GM06990 (cell line): Measurements from ENCODE around the gene B9D1.

Source experiments
- DNase-seq: peaks from one replicate; pipeline ENCODE4 v3.0.0-alpha.2; 2011; ENCODE audit not compliant: insufficient read length; ENCODE audit errors: extremely low read depth
- H3K27me3 ChIP-seq: replicated peaks from 2 replicates; pipeline ENCODE4 v1.6.0; 2011; ENCODE audit warnings: low read length; ENCODE audit not compliant: control insufficient read depth, insufficient read depth
- H3K36me3 ChIP-seq: 2 replicates; pipeline ENCODE4 v1.5.1; 2011; ENCODE audit warnings: low read length; ENCODE audit not compliant: control insufficient read depth, insufficient read depth
- H3K4me3 ChIP-seq: replicated peaks from 2 replicates; pipeline ENCODE4 v1.5.1; 2011; ENCODE audit warnings: low read depth, mild to moderate bottlenecking, control low read depth, low read length
- TF ChIP-seq, protein P1 (sequence below): IDR thresholded peaks from 2 replicates; pipeline ENCODE4 v1.5.1; 2011; ENCODE audit warnings: low read length, control low read depth, mild to moderate bottlenecking, inconsistent platforms; ENCODE audit not compliant: insufficient read depth, poor library complexity, severe bottlenecking

B9D1 gene

GRCh38 chr17:19301274-19301951 is 61.1 kb downstream of the B9D1 start:
- no peak overlapping the region for H3K4me3 ChIP-seq
- no peaks in the 10 kb centered on the region for H3K27me3 ChIP-seq
- no peaks in the 10 kb centered on the region for H3K36me3 ChIP-seq
- TF ChIP-seq, protein P1, sequence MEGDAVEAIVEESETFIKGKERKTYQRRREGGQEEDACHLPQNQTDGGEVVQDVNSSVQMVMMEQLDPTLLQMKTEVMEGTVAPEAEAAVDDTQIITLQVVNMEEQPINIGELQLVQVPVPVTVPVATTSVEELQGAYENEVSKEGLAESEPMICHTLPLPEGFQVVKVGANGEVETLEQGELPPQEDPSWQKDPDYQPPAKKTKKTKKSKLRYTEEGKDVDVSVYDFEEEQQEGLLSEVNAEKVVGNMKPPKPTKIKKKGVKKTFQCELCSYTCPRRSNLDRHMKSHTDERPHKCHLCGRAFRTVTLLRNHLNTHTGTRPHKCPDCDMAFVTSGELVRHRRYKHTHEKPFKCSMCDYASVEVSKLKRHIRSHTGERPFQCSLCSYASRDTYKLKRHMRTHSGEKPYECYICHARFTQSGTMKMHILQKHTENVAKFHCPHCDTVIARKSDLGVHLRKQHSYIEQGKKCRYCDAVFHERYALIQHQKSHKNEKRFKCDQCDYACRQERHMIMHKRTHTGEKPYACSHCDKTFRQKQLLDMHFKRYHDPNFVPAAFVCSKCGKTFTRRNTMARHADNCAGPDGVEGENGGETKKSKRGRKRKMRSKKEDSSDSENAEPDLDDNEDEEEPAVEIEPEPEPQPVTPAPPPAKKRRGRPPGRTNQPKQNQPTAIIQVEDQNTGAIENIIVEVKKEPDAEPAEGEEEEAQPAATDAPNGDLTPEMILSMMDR: no peak
- no peak for DNase-seq

DNA sequence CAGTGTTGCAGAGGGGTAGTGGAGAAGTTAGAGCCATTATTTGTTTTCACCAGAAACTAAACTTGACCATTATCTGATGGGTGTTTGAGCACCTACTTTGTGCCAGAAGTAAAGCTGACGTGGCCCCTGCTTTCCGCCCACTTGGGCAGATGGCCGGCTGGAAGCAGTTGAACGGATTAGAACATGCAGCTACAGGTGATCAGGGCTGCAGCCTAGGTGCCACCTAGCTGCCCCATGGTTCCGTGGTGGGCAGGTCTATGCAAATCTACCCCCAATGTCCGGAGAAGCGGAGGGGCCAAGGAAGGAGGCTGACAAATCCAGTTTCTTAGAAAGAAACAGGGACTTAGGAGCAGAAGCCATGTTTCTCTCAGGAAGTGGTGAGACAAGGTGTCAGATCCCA is 62.7 kb downstream of the B9D1 start:
- Histone ChIP-seq H3K36me3 (no peaks in the 10 kb centered on the region), H3K27me3 (no peaks in the 10 kb centered on the region), H3K4me3 (no peak overlapping the region)
- no peak for DNase-seq
- TF ChIP-seq, protein P1: no peak

- TF ChIP-seq, protein P1: no peak
- Histone ChIP-seq H3K4me3 (no peak overlapping the region), H3K27me3 (no peaks in the 10 kb centered on the region), H3K36me3 (no peaks in the 10 kb centered on the region)
- DNase-seq: no peak
These were observed 63.2 kb downstream of the B9D1 start for GRCh38 chr17:19299214-19299747.

GRCh38 chr17:19298569-19299213 is 63.8 kb downstream of the B9D1 start:
- Histone ChIP-seq H3K4me3 (no peak overlapping the region), H3K27me3 (no peaks in the 10 kb centered on the region), H3K36me3 (no peaks in the 10 kb centered on the region)
- TF ChIP-seq, protein P1: no peak
- no peak for DNase-seq

DNA sequence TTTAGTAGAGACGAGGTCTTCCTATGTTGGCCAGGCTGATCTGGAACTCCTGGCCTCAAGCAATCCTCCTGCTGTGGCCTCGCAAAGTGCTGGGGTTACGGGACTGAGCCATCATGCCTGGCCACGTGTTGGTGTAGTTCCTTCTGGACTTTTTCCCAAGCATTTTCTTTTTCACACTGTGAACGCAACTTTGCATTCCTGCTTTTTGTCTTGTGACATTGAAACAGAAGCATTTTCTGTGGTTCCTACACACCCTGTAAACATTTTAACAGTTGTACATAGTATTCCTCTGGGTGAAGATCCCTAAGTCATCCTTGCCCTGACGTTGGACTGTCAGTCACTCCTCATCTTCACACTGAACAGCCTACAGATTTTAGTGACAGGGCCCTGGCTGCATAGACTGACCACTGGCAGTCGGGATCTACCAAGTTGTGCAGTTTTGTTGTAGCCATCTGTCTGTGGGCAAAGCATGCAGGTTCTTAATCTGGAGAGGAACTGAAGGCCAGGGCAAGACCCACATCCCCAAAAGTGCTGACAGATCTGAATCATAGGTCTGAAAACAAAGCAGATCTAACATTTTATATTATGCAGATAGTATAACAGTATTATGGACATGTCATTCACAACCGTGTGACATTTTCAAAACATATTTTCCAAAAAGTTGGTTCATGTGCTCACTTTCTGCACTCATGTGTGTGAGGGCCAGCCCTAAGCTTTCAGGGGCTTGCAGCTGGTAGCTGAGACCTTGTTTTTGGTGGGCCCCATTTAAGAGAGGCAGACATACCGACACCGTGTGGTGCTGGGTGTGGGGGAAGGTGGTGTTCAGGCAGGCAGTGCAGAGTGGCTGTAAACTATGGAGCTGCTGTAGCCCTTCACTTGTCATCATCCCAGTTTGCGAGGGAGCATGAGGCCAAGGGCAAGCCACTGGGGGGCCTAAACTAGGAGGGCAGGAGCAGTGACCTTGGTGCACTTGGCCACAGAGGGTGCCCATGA is 65.4 kb downstream of the B9D1 start:
- Histone ChIP-seq H3K4me3 (no peak overlapping the region), H3K27me3 (no peaks in the 10 kb centered on the region), H3K36me3 (no peaks in the 10 kb centered on the region)
- no peak for DNase-seq
- TF ChIP-seq, protein P1: no peak
